Thyroid gland (tissue), 4 donors: ENCODE measurements around the gene AMN.

Experiments
- CTCF ChIP-seq, 6 experiments: fragments of 200-600 bp in 3 of 6; fragments of 450-650 bp in 3 of 6; sonication (generic) in 3 of 6; IDR thresholded peaks; one replicate each; pipeline ENCODE4 v1.5.1; 2016 to 2019; ENCODE audit warnings: antibody characterized with exemption in 6 of 6, mild to moderate bottlenecking in 2 of 6, inconsistent platforms in 1 of 6, moderate library complexity in 1 of 6
- POLR2A ChIP-seq, 2 donors: fragments of 450-650 bp; IDR thresholded peaks; one replicate each; pipeline ENCODE4 v1.6.1; 2017; ENCODE audit warnings: antibody characterized with exemption in 2 of 2, mild to moderate bottlenecking in 2 of 2, moderate library complexity in 1 of 2

GRCh38 chr14:102914474-102915291 lies 7.8 kb upstream of the AMN start:
- TF ChIP-seq CTCF (IDR thresholded peaks at IDR 0.05): no peak
- no peak for TF ChIP-seq POLR2A (IDR thresholded peaks at IDR 0.05)
